K562 (cell line): ENCODE results near the gene SLFNL1. TPM values are rescaled to one million over a fixed set of nuclear protein-coding genes. Genes with fewer than 3 reads are reported as not detected.

Experiments
- CBFA2T2 ChIP-seq: fragments of 450-650 bp; conservative IDR thresholded peaks from 2 replicates; pipeline ENCODE4 v1.6.1; 2017; ENCODE audit warnings: mild to moderate bottlenecking
- CBFA2T3 ChIP-seq: fragments of 450-650 bp; IDR thresholded peaks from 2 replicates; pipeline ENCODE4 v1.6.1; 2017
- ELK1 ChIP-seq: sonication (generic); formaldehyde crosslinking; IDR thresholded peaks from 2 replicates; pipeline ENCODE4 v1.8.1; 2022; ENCODE audit warnings: missing genetic modification reagents
- HBP1 ChIP-seq: fragments of 450-650 bp; formaldehyde crosslinking; IDR thresholded peaks from 2 replicates; pipeline ENCODE4 v1.4.0; 2022; ENCODE audit warnings: missing genetic modification characterization
- HEY1 ChIP-seq: fragments of 250-450 bp; sonication (Bioruptor Pico); IDR thresholded peaks from 2 replicates; pipeline ENCODE4 v1.5.0; 2020; ENCODE audit warnings: mild to moderate bottlenecking, moderate library complexity, borderline replicate concordance
- KHSRP ChIP-seq: fragments of 450-650 bp; IDR thresholded peaks from 2 replicates; pipeline ENCODE4 v1.6.1; 2017
- RBM15 ChIP-seq: fragments of 200-400 bp; formaldehyde crosslinking; IDR thresholded peaks from 2 replicates; pipeline ENCODE4 v1.6.1; 2018; ENCODE audit warnings: mild to moderate bottlenecking, low read length, moderate library complexity; ENCODE audit not compliant: insufficient read depth
- RCOR1 ChIP-seq, 2 experiments: IDR thresholded peaks; 2 replicates each; pipeline ENCODE4 v1.6.1; 2012; ENCODE audit warnings: low read depth in 2 of 2, low read length in 2 of 2, borderline replicate concordance in 1 of 2, improper control_type of control experiment in 1 of 2
- SRSF1 ChIP-seq: fragments of 200-400 bp; formaldehyde crosslinking; IDR thresholded peaks from 2 replicates; pipeline ENCODE4 v1.6.1; 2017; ENCODE audit warnings: mild to moderate bottlenecking, low read depth, low read length, moderate library complexity
- THRAP3 ChIP-seq: fragments of 450-650 bp; IDR thresholded peaks from 2 replicates; pipeline ENCODE4 v1.6.1; 2016; ENCODE audit warnings: mild to moderate bottlenecking, inconsistent platforms, borderline replicate concordance
- ZNF511 ChIP-seq: sonication (generic); formaldehyde crosslinking; IDR thresholded peaks from 2 replicates; pipeline ENCODE4 v1.8.0; 2022; ENCODE audit warnings: mild to moderate bottlenecking, missing genetic modification reagents
- ZNF707 ChIP-seq: fragments of 250-450 bp; sonication (Bioruptor Pico); conservative IDR thresholded peaks from 2 replicates; pipeline ENCODE4 v1.8.0; 2022; ENCODE audit warnings: inconsistent platforms, mild to moderate bottlenecking, moderate library complexity
- polyA plus RNA-seq, 8 experiments: library from polyadenylated mRNA; depleted of rRNA in 4 of 8; stranded (reverse) in 5 of 8; unstranded in 3 of 8; fragments of >200 nt; fragmentation: Nextera tagmentation in 2 of 8; fragmentation: Illumina TruSeq in 1 of 8; extraction: Ambion mirVana in 2 of 8; extraction: Trizol in 1 of 8; gene quantifications; 2 replicates each; pipeline versions ENCODE4 v1.2.1 to v1.2.3, GENCODE V29; 2011 to 2014; ENCODE audit warnings: inconsistent platforms in 1 of 8, missing spikeins in 1 of 8
- total RNA-seq, 7 experiments: library from RNA; depleted of rRNA in 6 of 7; stranded (reverse); fragments of >200 nt in 6 of 7; fragmentation: Illumina TruSeq in 2 of 7; extraction: Trizol in 2 of 7; gene quantifications; 2 replicates each; pipeline versions ENCODE4 v1.2.1 to v1.2.3, GENCODE V29; 2011 to 2021; ENCODE audit warnings: low replicate concordance in 1 of 7
- TF ChIP-seq, protein P1 (sequence below), 2 experiments: IDR thresholded peaks; 2 replicates each; pipeline ENCODE4 v1.6.1; 2011; ENCODE audit warnings: borderline replicate concordance in 1 of 2, control low read depth in 1 of 2, low read depth in 1 of 2, low read length in 1 of 2, mild to moderate bottlenecking in 1 of 2, mixed read lengths in 1 of 2, moderate library complexity in 1 of 2; ENCODE audit not compliant: insufficient read depth in 1 of 2, insufficient read length in 1 of 2, poor library complexity in 1 of 2, severe bottlenecking in 1 of 2; ENCODE audit errors: extremely low read depth in 1 of 2
- TF ChIP-seq, protein P2 (sequence below): fragments of 450-650 bp; IDR thresholded peaks from 2 replicates; pipeline ENCODE4 v1.6.1; 2016; ENCODE audit warnings: low read depth

The SLFNL1 gene
- total and polyA plus RNA-seq, 9 of the 15 experiments (the other 6 are each of a cell fraction or from before 2014, with no cell fraction given), result 0.05 to 0.14 (median 0.06) TPM; not detected in 5

- TF ChIP-seq HBP1 (CRISPR knock-in tag) (no peak), ELK1 (CRISPR knock-in tag) (no peak), RCOR1 (IDR thresholded peaks at IDR 0.05; ENCODE audit: borderline replicate concordance in 1 of 2, low read depth in 2 of 2, low read length in 2 of 2) (peak in 1 of 2 experiments; percentile 79; a peak in 1 of 4 replicates), HEY1 (CRISPR knock-in tag) (no peak), SRSF1 (no peak), ZNF707 (CRISPR knock-in tag) (no peak), CBFA2T3 (0 out of 2 replicates have a peak, but pooled peaks have one; percentile 9), RBM15 (no peak), CBFA2T2 (no peak), KHSRP (no peak), ZNF511 (CRISPR knock-in tag) (no peak), THRAP3 (no peak)
- TF ChIP-seq, protein P1, sequence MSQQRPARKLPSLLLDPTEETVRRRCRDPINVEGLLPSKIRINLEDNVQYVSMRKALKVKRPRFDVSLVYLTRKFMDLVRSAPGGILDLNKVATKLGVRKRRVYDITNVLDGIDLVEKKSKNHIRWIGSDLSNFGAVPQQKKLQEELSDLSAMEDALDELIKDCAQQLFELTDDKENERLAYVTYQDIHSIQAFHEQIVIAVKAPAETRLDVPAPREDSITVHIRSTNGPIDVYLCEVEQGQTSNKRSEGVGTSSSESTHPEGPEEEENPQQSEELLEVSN (IDR thresholded peaks at IDR 0.05; ENCODE audit: borderline replicate concordance in 1 of 2, extremely low read depth in 1 of 2, insufficient read depth in 1 of 2, insufficient read length in 1 of 2, low read depth in 1 of 2, low read length in 1 of 2, poor library complexity in 1 of 2, severe bottlenecking in 1 of 2), result no peak
- TF ChIP-seq, protein P2, sequence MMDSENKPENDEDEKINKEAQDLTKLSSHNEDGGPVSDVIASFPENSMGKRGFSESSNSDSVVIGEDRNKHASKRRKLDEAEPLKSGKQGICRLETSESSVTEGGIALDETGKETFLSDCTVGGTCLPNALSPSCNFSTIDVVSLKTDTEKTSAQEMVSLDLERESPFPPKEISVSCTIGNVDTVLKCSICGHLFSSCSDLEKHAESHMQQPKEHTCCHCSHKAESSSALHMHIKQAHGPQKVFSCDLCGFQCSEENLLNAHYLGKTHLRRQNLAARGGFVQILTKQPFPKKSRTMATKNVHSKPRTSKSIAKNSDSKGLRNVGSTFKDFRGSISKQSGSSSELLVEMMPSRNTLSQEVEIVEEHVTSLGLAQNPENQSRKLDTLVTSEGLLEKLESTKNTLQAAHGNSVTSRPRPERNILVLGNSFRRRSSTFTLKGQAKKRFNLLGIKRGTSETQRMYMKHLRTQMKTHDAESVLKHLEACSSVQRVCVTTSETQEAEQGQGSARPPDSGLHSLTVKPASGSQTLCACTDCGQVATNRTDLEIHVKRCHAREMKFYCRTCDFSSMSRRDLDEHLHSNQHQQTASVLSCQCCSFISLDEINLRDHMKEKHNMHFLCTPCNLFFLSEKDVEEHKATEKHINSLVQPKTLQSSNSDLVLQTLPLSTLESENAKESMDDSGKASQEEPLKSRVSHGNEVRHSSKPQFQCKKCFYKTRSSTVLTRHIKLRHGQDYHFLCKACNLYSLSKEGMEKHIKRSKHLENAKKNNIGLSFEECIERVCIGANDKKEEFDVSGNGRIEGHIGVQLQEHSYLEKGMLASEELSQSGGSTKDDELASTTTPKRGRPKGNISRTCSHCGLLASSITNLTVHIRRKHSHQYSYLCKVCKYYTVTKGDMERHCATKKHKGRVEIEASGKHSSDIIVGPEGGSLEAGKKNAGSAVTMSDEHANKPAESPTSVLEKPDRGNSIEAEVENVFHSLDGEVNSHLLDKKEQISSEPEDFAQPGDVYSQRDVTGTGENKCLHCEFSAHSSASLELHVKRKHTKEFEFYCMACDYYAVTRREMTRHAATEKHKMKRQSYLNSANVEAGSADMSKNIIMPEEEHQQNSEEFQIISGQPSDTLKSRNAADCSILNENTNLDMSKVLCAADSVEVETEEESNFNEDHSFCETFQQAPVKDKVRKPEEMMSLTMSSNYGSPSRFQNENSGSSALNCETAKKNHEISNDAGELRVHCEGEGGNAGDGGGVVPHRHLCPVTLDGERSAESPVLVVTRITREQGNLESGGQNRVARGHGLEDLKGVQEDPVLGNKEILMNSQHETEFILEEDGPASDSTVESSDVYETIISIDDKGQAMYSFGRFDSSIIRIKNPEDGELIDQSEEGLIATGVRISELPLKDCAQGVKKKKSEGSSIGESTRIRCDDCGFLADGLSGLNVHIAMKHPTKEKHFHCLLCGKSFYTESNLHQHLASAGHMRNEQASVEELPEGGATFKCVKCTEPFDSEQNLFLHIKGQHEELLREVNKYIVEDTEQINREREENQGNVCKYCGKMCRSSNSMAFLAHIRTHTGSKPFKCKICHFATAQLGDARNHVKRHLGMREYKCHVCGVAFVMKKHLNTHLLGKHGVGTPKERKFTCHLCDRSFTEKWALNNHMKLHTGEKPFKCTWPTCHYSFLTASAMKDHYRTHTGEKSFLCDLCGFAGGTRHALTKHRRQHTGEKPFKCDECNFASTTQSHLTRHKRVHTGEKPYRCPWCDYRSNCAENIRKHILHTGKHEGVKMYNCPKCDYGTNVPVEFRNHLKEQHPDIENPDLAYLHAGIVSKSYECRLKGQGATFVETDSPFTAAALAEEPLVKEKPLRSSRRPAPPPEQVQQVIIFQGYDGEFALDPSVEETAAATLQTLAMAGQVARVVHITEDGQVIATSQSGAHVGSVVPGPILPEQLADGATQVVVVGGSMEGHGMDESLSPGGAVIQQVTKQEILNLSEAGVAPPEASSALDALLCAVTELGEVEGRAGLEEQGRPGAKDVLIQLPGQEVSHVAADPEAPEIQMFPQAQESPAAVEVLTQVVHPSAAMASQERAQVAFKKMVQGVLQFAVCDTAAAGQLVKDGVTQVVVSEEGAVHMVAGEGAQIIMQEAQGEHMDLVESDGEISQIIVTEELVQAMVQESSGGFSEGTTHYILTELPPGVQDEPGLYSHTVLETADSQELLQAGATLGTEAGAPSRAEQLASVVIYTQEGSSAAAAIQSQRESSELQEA, result no peak
These were observed 39.7 kb downstream of the SLFNL1 start (continued) for GRCh38 chr1:40981691-40982448.
